ENCODE measurements around the gene CD28. TPM values are rescaled to one million over a fixed set of nuclear protein-coding genes. Genes with fewer than 3 reads are reported as not detected.

The CD28 gene
- total RNA-seq, 1 experiment from 2014 or later: not detected

- POLR2A ChIA-PET: interaction anchor here (1.1 to 2.3 kb wide), 3 partner anchors 8 to 27 kb away, joined by 4 to 14 read pairs (median 4); no protein-coding TSS in a partner anchor
- intact Hi-C loops (cut with micrococcal nuclease): no loop called here
- CTCF ChIA-PET: interaction anchor here (0.6 to 1.8 kb wide), 9 partner anchors 17 to 83 kb away, joined by 3 to 5 read pairs (median 4); partner anchors contain the start of gene CD28
- Mint-ChIP-seq H3K9me3 (ENCODE audit: unreplicated experiment) (no peaks in the 10 kb centered on the region), H3K4me3 (ENCODE audit: unreplicated experiment) (no peak overlapping the region), H3K4me1 (ENCODE audit: insufficient read depth, unreplicated experiment) (peaks cover 26% of the 10 kb centered on the region), H3K36me3 (ENCODE audit: insufficient read depth, unreplicated experiment) (no peaks in the 10 kb centered on the region), H3K27me3 (ENCODE audit: insufficient read depth, unreplicated experiment) (no peaks in the 10 kb centered on the region), H3K27ac (ENCODE audit: low read depth, unreplicated experiment) (peak overlapping the region; percentile 92)
- TF ChIP-seq CTCF (IDR thresholded peaks at IDR 0.05; ENCODE audit: unreplicated experiment): no peak
- BruUV-seq (replicated peaks): no TSS peak
- DNase-seq (ENCODE audit: unreplicated experiment): no peak
These were observed 25.9 kb downstream of the CD28 start for GRCh38 chr2:203732092-203732952.

- ChIA-PET CTCF (interaction anchor here (0.6 to 1.8 kb wide), 6 partner anchors 17 to 81 kb away, joined by 3 to 5 read pairs (median 4); partner anchors contain the start of gene CD28), POLR2A (interaction anchor here (0.8 to 2.3 kb wide), 4 partner anchors 7 to 50 kb away, joined by 3 to 14 read pairs (median 5); no protein-coding TSS in a partner anchor)
- Mint-ChIP-seq H3K27ac (ENCODE audit: low read depth, unreplicated experiment) (no peak overlapping the region), H3K4me1 (ENCODE audit: insufficient read depth, unreplicated experiment) (peaks cover 26% of the 10 kb centered on the region), H3K36me3 (ENCODE audit: insufficient read depth, unreplicated experiment) (no peaks in the 10 kb centered on the region), H3K27me3 (ENCODE audit: insufficient read depth, unreplicated experiment) (no peaks in the 10 kb centered on the region), H3K4me3 (ENCODE audit: unreplicated experiment) (no peak overlapping the region), H3K9me3 (ENCODE audit: unreplicated experiment) (no peaks in the 10 kb centered on the region)
- no peak for TF ChIP-seq CTCF (IDR thresholded peaks at IDR 0.05; ENCODE audit: unreplicated experiment)
- DNase-seq (ENCODE audit: unreplicated experiment): no peak
- intact Hi-C loops (cut with micrococcal nuclease): no loop called here
- BruUV-seq (replicated peaks): no TSS peak
These were observed 26.6 kb downstream of the CD28 start for GRCh38 chr2:203732953-203733510.

GRCh38 chr2:203733684-203734083 is 27.2 kb downstream of the CD28 start:
- Mint-ChIP-seq H3K27ac (ENCODE audit: low read depth, unreplicated experiment) (no peak overlapping the region), H3K4me3 (ENCODE audit: unreplicated experiment) (no peak overlapping the region), H3K4me1 (ENCODE audit: insufficient read depth, unreplicated experiment) (peaks cover 26% of the 10 kb centered on the region), H3K9me3 (ENCODE audit: unreplicated experiment) (no peaks in the 10 kb centered on the region), H3K27me3 (ENCODE audit: insufficient read depth, unreplicated experiment) (no peaks in the 10 kb centered on the region), H3K36me3 (ENCODE audit: insufficient read depth, unreplicated experiment) (no peaks in the 10 kb centered on the region)
- TF ChIP-seq CTCF (IDR thresholded peaks at IDR 0.05; ENCODE audit: unreplicated experiment): no peak
- ChIA-PET CTCF (interaction anchor here (0.6 to 1.6 kb wide), 3 partner anchors 16 to 48 kb away, joined by 3 to 5 read pairs (median 3); no protein-coding TSS in a partner anchor), POLR2A (interaction anchor here (0.8 to 1.3 kb wide), 2 partner anchors 49 to 50 kb away, joined by 3 to 6 read pairs; no protein-coding TSS in a partner anchor)
- intact Hi-C loops (cut with micrococcal nuclease): no loop called here
- BruUV-seq (replicated peaks): no TSS peak
- DNase-seq (ENCODE audit: unreplicated experiment): no peak
